Iris pigment epithelial cell (primary cell): ENCODE results near the gene TAS1R1.
A peak's percentile ranks its signal among the peaks of the same experiment; 100 is the strongest.
"Not testable (repeated sequence)": the region's sequence is repeated elsewhere in the genome, so short reads cannot be mapped to it uniquely, and the experiment has no call there.

Source experiments
- DNase-seq: peaks from one replicate; pipeline ENCODE4 v3.0.0-alpha.2; 2011; ENCODE audit warnings: low read depth

TAS1R1 gene

DNA sequence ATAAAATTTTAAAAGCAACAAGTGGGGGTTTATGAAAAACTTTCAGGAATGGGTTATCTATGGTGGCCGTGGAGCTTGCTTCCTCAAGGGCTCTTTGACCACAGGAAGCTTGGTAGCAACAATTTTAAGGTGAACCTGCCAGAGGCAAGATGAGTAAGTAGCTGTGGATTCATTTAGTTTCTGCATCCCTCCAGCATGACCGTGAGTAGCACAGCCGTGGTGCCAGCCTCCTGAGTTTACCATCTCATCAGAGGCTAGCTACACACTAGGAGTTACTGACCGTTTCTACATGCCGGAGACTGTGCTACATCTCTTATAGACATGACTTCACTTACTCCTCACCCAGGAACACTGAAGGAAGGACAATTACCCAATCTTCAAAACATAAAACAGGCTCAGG is 33.6 kb upstream of the TAS1R1 start:
- peak; percentile 42 for DNase-seq

DNA sequence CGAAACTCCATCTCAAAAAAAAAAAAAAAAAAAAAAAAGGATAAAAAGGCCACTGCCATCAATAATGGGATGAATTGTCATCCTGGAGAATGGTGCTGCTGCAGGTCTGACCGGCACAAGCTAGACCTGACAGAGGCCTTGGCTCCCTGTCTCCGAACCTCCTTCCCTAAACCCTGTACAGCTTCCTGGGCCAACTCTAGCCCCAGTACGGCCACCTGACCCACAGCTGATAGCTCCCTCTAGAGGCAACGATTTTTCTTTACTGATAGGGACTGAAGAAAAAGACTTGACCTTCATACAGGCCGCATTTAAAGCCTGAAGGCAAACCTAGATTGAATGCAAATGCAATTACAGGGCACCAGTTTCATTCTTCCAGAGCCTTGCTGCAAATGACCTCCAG is 31.5 kb upstream of the TAS1R1 start:
- peak; percentile 47 for DNase-seq

DNA sequence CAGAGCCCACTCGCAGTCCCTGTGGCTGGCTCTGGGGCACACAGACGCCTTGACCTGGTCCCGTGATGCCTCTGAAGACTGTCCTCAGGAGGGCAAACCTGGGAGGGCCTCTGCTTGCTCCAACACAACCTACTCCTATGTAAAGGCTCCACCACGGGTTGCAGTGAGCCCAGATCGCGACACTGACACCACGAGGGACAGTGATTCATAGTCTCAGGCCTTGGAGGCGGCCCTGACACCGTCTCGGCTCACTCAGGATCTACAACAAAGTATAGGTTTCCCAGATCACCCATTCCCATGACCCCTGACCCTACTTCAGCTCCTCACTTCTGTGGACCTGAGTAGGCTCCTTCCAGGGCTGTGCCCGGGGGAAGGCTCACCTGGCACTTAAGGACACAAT is 28.8 kb upstream of the TAS1R1 start:
- DNase-seq = no peak

DNA sequence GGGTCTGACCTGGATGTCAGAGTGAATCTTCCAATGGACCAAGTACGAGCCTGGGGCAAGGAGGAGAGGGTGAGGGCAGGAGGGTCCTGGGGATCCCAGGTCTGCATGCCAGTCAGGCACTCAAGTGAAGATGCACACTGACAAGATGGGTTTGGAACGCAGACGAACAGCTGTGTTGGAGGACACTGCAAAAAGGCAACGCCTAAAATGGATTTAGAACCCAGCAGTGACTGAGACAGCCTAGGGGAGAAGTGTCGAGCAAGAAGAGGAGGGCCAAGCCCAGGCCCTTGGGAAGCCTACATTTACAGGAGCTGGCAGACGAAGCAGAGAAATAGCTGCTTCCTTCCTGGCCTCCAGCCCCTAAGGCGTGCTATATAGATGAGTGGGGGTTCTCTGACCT is 26.6 kb upstream of the TAS1R1 start:
- DNase-seq = no peak

DNA sequence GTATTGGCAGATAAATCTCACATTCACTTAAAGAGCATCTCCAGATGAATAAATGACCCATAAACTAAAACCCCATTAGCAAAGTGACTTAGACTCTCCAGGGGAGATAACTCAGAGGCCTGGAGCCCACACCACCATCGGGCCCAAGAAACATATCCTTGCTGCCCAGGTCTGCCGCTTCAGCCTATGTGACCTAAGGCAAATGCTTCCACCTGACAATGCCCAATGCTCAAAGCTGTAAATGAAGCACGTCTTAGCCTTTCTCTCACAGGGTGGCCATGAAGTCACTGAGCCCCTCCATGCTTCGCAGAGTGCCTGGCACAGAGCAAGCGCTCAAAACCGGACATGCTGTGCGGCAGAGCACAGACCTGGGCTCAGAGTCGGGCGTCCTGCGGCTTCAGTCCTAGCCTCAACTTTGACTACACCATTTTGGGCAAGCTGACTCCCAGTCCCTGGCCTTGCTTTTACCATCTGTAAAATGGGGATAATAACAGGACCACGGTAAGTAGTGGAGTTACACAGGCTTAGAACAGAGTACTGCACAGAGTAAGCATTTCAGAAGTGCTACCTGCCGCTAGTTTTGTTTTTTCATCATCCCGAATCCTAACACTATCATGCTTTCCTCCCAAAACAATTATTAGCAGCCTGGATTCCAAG is 24.5 kb upstream of the TAS1R1 start:
- no peak for DNase-seq

DNA sequence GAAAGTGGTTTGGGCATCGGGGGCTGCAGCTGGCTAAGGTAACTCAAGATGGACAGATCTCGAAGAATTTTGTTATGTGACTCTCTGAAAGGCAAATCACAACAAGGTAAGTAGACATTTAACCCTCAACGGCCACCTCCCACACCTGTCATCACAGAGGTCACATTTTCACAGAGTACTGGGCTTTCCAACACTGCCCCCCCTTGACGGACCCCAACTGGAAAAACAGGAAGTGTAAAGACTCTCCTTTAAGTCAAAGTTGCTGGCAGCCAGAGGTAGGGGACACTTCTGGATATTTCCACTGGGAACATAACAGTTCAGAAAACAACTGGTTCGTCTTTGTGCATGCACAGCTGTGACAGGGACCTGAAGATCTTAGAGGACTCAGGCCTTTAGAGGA is 23.1 kb upstream of the TAS1R1 start:
- DNase-seq = no peak

DNA sequence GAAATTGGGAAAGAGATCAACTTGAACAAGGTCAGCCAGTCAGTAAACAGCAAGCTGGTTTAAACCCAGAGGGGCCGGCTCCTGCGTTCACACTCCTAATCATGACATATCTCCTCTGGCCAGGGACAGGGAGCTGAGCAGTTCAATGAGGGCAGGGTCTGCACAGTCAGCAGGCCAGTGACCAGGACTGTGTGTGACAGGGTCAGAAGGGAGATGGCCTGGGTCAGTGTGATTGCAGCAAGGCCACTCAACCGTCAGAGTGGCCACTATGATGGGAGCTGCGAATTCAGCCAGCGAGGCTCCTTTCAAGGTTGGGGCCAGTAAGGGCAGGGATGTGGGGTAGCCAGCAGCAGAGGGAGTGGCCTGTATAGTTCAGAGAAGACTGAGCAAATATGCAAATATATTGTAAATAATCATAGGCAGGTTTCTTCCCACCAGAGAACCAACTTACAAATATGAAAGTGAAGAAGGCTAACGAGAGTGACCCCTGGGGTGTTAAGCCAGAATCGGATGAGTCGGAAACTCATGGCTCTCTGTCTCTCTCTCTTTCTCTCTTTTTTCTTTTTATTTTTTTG is 20.8 kb upstream of the TAS1R1 start:
- no peak for DNase-seq

DNA sequence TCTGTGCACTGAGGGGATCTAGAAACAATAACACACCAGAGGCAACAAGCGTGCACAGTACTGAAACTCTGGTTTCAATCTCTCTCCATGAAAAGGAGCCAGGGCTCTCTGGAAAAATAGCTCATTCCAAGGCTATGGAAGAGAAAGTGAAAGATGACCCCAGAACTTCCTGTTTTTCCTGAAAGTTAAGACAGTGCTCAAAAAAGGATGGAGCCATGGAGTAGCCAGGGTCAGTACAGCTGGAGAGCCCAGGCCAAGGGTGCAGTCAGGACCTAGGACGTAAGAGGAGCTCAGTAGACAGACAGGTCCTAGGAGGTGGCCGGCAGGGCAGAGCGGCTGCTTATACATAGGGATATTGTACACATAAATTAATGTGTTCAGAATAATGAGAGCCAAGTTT is 19.9 kb upstream of the TAS1R1 start:
- DNase-seq = no peak

DNA sequence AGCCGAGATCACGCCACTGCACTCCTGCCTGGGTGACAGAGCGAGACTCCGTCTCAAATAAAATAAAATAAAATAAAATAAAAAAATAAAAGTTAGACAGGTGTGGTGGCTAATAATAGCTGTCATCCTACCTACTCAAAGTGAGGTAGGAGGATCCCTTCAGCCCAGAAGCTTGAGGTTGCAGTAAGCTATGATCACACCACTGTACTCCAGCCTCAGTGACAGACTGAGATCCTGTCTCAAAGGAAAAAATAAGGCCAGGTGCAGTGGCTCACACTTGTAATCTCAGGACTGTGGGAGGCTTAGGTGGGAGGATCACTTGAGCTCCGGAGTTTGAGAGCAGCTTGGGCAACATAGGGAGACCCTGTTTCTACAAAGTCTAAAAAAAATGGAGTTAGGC is 18.8 kb upstream of the TAS1R1 start:
- no peak for DNase-seq

DNA sequence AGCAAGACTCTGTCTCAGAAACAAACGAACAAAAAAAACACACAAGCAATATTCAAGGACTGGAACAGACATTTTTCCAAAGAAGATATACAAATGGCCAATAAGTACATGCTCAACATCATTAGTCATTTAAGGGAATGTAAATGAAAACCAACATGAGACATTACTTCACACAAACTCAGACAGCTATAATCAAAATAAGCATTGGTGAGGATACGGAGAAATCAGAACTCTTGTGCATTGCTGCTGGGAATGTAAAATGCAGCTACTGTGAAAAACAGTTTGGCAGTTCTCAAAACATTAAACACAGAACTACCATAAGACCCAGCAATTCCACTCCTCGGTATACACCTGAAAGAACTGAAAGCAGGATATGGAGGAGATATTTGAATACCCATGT is 16.2 kb upstream of the TAS1R1 start:
- peak; percentile 93 for DNase-seq

DNA sequence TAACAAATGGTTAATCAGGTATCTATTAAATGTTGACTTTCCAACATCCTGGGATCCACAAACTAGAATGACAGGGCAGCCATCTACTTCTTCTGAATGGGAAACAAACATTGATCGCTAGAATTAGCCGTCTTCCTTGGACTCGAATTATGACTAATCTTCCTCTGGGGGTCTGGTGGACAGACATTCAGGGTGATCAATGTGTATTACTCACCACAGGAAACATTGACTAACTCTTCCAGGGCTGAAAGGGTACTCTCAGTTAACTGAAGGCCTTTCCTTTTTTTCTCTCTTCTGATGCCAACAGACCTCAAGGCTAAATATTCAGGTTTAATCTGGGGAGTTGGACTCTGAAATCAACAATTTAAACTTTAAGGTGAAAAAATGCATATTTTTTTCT is 10.3 kb upstream of the TAS1R1 start:
- DNase-seq = peak; percentile 78

DNA sequence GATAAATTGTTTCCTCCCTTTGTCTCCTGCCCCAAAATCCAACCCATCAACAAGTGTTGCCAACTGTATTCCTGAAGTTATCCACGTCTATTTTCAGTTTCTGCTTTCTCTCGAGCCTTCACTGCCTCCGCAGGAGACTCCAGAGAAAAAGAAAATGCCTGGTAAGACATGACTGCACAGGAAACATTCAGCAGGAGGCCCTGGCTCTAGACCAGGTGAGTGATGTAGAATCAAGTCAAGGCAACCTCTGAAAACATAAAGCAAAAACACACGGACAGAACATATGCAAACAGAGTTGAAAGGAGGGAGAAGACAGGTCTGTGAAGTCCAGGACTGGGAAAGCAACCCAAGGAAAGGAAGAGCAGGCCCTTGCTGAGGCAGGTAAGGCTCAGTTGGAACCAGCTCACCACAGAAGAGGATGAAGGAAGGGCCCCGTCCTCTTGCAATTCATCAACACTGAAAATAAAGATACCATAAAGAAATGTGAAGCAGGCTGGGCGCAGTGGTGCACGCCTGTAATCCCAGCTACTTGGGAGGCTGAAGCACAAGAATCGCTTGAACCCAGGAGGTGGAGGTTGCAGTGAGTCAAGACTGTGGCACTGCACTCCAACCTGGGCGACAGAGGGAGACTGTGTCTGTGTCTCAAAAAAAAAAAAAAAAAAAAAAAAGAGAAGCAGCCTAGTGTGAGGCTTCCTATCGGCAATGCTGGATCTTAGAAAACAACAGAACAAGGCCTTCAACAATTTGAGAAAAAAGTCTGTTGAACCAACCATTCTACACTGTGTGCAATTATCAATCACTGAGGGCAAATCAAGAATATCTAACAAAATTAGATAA is 9.6 kb upstream of the TAS1R1 start:
- DNase-seq = peak; percentile 48

DNA sequence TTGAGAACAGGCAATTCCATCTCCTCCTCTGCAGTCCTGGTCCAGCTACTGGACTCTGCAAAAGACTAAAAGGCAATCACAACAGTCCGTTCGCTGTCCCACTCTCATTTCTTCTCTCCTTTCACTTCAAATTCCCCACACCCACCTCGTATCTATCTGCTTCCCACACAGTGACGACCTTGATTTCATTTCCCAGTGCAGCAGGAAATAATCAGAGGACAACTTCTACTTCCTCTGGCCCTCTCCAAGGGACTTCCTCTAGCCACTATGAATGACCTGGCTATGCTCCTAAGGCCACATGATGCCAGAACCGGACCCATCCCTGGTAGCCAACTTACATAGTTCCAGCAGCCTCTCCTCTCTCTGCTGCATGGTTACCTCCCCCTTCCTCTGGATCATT is 8.8 kb upstream of the TAS1R1 start:
- no peak for DNase-seq

DNA sequence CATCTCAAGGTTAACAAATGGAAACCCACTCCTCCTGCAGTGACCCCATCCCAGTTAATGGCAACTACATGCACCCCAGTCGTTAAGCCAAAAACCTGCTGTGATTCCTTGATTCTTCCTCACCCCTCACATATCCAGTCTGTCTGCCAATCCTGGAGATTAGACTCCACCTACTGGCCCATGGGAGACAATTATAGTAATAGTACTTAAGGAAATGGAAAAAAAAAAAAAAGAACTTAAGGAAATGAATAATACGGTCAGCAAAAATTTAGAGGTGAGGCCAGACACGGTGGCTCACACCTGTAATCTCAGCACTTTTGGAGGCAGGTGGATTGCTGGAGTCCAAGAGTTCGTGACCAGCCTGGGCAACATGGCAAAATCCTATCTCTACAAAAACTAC is 7.8 kb upstream of the TAS1R1 start:
- peak; percentile 36 for DNase-seq

DNA sequence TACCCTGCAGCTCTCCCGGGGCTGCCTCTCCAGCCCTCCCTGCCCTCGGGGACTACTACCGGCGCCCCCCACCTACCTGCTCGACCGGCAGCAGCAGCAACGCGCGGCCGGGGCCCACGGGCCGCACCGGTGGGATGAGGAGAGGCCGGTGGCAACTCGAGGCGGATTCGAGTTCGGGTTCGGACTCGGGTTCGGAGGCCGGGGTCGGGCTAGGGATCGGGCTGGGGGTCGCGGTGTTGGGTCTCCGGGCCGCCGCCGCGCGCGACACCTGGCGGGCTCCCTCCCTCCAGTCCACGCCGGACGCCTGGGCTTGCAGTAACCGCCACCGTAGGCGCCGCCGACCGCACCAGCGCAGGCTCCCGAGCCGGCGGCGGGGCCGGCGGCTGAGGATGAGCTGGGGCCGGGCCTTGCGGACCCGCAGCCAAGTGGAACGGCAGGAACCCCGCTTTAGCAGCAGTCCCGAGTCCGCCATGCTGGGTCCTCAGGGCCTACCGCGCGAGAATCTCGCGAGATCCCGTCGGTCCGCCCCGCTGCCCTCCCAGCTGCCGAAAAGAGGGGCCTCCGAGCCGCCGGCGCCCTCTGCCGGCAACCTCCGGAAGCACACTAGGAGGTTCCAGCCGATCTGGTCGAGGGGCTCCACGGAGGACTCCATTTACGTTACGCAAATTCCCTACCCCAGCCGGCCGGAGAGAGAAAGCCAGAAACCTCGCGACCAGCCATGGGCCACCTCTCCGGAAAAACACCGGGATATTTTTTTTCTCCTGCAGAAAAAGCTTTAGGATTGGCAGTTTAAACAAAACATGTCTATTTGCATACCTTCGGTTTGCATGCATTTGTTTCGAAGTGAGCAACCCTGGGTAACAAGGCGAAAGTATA is 838 bp upstream of the TAS1R1 start, which contains the start of gene NOL9:
TSS of gene NOL9 (minus strand) at position 483 of the 876 bp plus-strand sequence. CDS start at position 472, 11 bp downstream.
- DNase-seq = peak; percentile 85

DNA sequence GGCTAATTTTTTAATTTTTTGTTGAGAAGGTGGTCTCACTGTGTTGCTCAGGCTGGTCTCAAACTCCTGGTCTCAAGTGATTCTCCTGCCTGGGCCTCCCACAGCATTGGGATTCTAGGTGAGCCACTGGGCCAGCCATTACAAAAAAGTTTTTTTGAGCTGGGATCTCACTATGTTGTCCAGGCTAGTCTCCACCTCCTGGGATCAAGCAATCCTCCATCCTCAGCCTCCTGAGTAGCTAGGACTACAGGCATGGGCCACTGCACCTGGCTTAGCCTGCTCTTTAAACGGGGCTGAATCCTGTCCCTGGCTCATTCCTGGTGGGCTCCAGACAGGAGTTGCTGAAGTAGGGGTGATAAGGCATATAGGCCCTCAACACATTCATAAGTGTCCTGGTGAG is 2.5 kb downstream of the TAS1R1 start:
- no peak for DNase-seq

DNA sequence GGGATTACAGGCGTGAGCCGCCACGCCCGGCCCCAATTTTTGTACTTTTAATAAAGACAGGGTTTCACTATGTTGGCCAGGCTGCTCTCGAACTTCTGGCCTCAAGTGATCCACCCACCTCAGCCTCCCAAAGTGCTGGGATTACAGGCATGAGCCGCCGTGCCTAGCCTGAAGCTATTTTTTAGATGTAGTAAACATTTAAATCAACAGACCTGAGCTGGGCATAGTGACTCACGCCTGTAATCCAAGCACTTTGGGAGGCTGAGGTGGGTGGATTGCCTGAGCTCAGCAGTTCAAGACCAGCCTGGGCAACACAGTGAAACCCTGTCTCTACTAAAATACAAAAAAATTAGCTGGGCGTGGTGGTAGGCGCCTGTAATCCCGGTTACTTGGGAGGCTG is 4.1 kb downstream of the TAS1R1 start:
- DNase-seq = not testable (repeated sequence)

DNA sequence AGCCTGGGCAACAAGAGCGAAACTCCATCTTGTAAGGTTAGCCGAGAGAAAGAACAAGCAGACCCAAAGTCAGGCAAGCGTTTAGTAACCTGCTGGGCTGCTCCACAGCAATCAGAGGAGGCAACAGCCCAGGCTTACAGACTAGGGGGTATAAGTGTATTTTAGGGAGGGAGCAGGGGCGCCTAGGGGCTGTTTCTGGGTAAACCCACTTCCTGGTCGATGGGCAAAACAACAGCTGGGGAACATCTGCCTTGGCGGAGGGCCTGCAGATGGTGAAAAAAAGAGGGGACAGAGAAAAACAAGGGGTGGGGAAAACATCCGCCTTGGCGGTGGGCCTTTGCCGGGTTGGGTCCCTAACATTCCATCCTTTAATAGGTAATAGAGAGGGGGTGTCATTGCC is 5.2 kb downstream of the TAS1R1 start:
- no peak for DNase-seq

DNA sequence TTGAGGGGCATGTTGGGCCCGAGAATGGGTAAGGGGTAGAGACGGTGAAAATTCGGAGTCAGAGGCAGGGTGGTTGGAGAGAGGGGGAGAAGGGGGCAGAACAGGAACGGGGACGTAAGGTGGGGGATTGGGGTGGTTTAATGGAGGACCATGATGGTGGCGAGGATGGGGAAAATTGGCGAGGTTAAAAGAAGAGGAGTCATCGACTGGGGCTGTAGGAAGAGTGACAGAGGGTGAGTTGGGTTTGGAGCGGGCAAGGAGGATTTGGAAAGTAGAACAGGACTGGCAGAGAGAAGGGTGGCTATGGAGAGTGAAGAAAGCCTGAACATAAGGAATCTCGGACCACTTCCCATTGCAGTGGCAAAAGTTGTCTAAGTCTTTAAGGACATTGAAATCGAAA is 13.9 kb downstream of the TAS1R1 start:
- DNase-seq = no peak

DNA sequence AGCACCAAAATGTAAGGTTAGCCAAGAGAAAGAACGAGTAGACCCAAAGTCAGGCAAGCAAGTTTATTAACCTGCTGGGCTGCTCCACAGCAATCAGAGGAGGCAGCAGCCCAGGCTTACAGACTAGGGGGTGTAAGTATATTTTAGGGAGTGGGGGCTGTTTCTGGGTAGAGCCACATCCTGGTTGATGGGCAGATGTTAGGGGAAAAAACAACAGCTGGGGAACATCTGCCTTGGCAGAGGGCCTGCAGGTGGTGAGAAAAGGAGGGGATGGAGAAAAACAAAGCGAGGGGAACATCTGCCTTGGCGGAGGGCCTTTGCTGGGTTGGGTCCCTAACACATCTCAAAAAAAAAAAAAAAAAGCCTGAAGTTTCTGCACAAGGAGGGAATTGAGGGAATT is 15.0 kb downstream of the TAS1R1 start:
- no peak for DNase-seq

DNA sequence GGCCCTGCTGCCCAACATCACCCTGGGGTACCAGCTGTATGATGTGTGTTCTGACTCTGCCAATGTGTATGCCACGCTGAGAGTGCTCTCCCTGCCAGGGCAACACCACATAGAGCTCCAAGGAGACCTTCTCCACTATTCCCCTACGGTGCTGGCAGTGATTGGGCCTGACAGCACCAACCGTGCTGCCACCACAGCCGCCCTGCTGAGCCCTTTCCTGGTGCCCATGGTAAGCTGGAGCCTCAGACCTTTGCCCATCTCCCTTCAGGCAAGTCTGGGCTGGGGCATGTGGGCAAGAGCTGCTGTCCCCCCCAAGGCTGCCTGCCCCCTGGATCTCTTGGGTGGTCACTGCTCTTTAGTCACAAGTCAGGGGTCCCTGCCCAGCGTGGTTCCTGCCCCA is 15.9 kb downstream of the TAS1R1 start:
- DNase-seq = no peak

DNA sequence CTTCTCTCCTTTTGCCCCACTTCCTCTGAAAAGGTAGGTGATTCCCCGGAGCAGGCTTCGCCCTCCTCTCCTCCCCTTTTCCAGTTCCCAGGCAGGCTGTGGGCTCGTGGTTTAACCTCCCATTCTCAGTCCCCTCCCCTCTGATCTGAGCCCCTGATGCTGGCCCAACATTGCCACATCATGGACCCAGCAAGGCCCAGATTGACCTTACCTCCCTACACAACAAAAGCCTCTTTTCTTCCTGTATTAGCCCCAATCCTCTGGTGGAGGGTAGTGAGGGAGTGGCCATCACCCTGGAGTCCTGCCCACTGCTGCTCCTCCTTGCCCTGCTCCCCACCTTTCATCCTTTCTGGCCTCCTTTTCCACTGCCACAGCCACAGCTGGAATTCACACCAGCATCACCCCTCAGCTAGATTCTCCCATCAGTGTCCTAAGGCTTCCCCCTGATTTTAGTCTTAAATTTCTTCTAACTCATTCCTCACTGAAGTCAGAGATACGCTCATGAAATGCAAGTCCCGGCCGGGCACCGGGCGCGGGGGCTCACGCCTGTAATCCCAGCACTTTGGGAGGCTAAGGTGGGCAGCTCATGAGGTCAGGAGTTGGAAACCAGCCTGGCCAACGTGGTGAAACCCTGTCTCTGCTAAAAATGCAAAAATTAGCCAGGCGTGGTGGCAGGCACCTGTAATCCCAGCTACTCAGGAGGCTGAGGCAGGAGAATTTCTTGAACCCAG is 17.7 kb downstream of the TAS1R1 start:
- DNase-seq = no peak
